HepG2 (cell line): ENCODE results near the gene CXXC5. TPM values are rescaled to one million over a fixed set of nuclear protein-coding genes. Genes with fewer than 3 reads are reported as not detected.

ENCODE experiments used
- ATAC-seq: fragments of 200-7000 bp; cut with Tn5 transposase; 3 replicates; pipeline ENCODE4 v1.9.1; 2020; ENCODE audit warnings: mild to moderate bottlenecking, moderate library complexity
- BruUV-seq: library from RNA; stranded (reverse); fragments of 400-500 nt; replicated peaks from 2 replicates; lab custom pipeline; 2021; lab: Mats Ljungman, UMichigan
- CTCF ChIA-PET: fragments of 300-600 bp; formaldehyde crosslinking; extraction: SDS; loops from one replicate; lab custom pipeline; 2021; ENCODE audit warnings: low total read pairs, inconsistent platforms, low intra/inter-chr PET ratio; lab: Yijun Ruan, JAX
- POLR2A ChIA-PET: fragments of 350-600 bp; sonication (Branson Sonifier 250); formaldehyde crosslinking; loops from one replicate; lab custom pipeline; 2020; ENCODE audit warnings: antibody characterized with exemption, inconsistent platforms; lab: Yijun Ruan, JAX
- DNase-seq: peaks from one replicate; pipeline ENCODE4 v3.0.0-alpha.2; 2015; ENCODE audit warnings: low spot score
- FAIRE-seq: peaks from 3 replicates; lab custom pipeline; 2011; peaks lifted over from hg19 to GRCh38; lab: Jason Lieb, UNC
- H2AFZ ChIP-seq: one replicate; pipeline ENCODE4 v1.6.1; 2011; ENCODE audit warnings: low read length, inconsistent platforms
- H3K27ac ChIP-seq: fragments of 300-600 bp; 3 replicates; pipeline ENCODE4 v1.8.0; 2011; ENCODE audit warnings: mixed run types, mild to moderate bottlenecking, mixed read lengths, low read length, inconsistent platforms; ENCODE audit not compliant: insufficient read depth; ENCODE audit errors: extremely low read length
- H3K27me3 ChIP-seq, 2 experiments: fragments of 200-600 bp in 1 of 2; 2 replicates in 1 of 2; 3 replicates in 1 of 2; pipeline versions ENCODE4 v1.6.0 to v1.8.0; 2011; ENCODE audit warnings: low read length in 2 of 2, mild to moderate bottlenecking in 2 of 2, moderate library complexity in 2 of 2, inconsistent platforms in 1 of 2; ENCODE audit not compliant: insufficient read depth in 2 of 2, control insufficient read depth in 1 of 2
- H3K36me3 ChIP-seq, 2 experiments: fragments of 200-600 bp in 1 of 2; replicated peaks in 1 of 2; 2 replicates in 1 of 2; 3 replicates in 1 of 2; pipeline versions ENCODE4 v1.5.1 to v1.8.0; 2011; ENCODE audit warnings: low read length in 2 of 2, inconsistent platforms in 1 of 2; ENCODE audit not compliant: insufficient read depth in 2 of 2, control insufficient read depth in 1 of 2
- H3K4me1 ChIP-seq: 2 replicates; pipeline ENCODE4 v1.5.1; 2012; ENCODE audit warnings: low read length, inconsistent platforms; ENCODE audit not compliant: insufficient read depth
- H3K4me2 ChIP-seq: 2 replicates; pipeline ENCODE4 v1.6.0; 2011; ENCODE audit warnings: low read depth, low read length, inconsistent platforms
- H3K4me3 ChIP-seq, 3 experiments: fragments of 200-600 bp in 1 of 3; sonication (generic), shearing (Covaris generic) in 1 of 3; replicated peaks in 1 of 3; 2 replicates each; pipeline ENCODE4 v1.5.1; 2011 to 2016; ENCODE audit warnings: low read length in 3 of 3, inconsistent platforms in 2 of 3, low read depth in 2 of 3, mild to moderate bottlenecking in 2 of 3, control low read depth in 1 of 3, mixed read lengths in 1 of 3; ENCODE audit not compliant: insufficient read depth in 1 of 3
- H3K79me2 ChIP-seq: one replicate; pipeline ENCODE4 v1.6.1; 2011; ENCODE audit warnings: low read length, inconsistent platforms; ENCODE audit not compliant: insufficient read depth
- H3K9ac ChIP-seq: 2 replicates; pipeline ENCODE4 v1.6.0; 2011; ENCODE audit warnings: mild to moderate bottlenecking, low read depth, low read length, inconsistent platforms; ENCODE audit not compliant: insufficient read depth
- H3K9me3 ChIP-seq: 2 replicates; pipeline ENCODE4 v1.5.1; 2012; ENCODE audit warnings: mild to moderate bottlenecking, low read length
- H4K20me1 ChIP-seq: 2 replicates; pipeline ENCODE4 v1.6.0; 2011; ENCODE audit warnings: inconsistent platforms, mild to moderate bottlenecking, low read length, moderate library complexity; ENCODE audit not compliant: insufficient read depth
- HNRNPL ChIP-seq: fragments of 200-400 bp; formaldehyde crosslinking; IDR thresholded peaks from 2 replicates; pipeline ENCODE4 v1.6.1; 2017; ENCODE audit warnings: mild to moderate bottlenecking, low read depth, low read length
- ZBTB33 ChIP-seq: sonication (generic); formaldehyde crosslinking; IDR thresholded peaks from 2 replicates; pipeline ENCODE4 v1.4.0; 2020; ENCODE audit warnings: missing genetic modification reagents
- ZMYM3 ChIP-seq: sonication (generic); formaldehyde crosslinking; IDR thresholded peaks from 2 replicates; pipeline ENCODE4 v1.5.1; 2020; ENCODE audit warnings: mild to moderate bottlenecking, missing genetic modification reagents
- ZNF740 ChIP-seq: sonication (generic); formaldehyde crosslinking; IDR thresholded peaks from 2 replicates; pipeline ENCODE4 v1.4.0; 2020; ENCODE audit warnings: missing genetic modification reagents
- WGBS: methylation state at CpG from one replicate; pipeline ENCODE4 v1.1.6; 2017; ENCODE audit warnings: low lambda C conversion rate; 5-methylcytosine and 5-hydroxymethylcytosine counted together
- in situ Hi-C: cut with HindIII; loops from 2 replicates; pipeline ENCODE4 v1.10.0; 2017; ENCODE audit warnings: low pct_unique_long_range_greater_than_20kb; ENCODE audit not compliant: extremely low pct_ligation_motif_present
- intact Hi-C: fragments of 100-400 bp; cut with micrococcal nuclease; formaldehyde crosslinking; loops from one replicate; pipeline ENCODE4 v1.10.0; 2022; ENCODE audit not compliant: unreplicated experiment
- polyA plus RNA-seq, 8 experiments: library from polyadenylated mRNA; depleted of rRNA in 3 of 8; stranded (reverse) in 7 of 8; unstranded in 1 of 8; fragments of >200 nt; fragmentation: Illumina TruSeq in 4 of 8; extraction: Trizol in 4 of 8; gene quantifications; 2 replicates each; pipeline versions ENCODE4 v1.2.1 to v1.2.3, GENCODE V29; 2011 to 2016; ENCODE audit warnings: low read depth in 4 of 8, missing spikeins in 1 of 8, mixed read lengths in 1 of 8; ENCODE audit not compliant: insufficient read depth in 1 of 8
- total RNA-seq, 5 experiments: library from RNA; depleted of rRNA; stranded (reverse); fragments of >200 nt; fragmentation: Illumina TruSeq; extraction: Trizol; gene quantifications; 2 replicates each; pipeline ENCODE4 v1.2.3, GENCODE V29; 2016; ENCODE audit warnings: low read depth in 1 of 5

The CXXC5 gene
- total and polyA plus RNA-seq, 2 of the 13 experiments (the other 11 are each of a cell fraction or from before 2014, with no cell fraction given), result 32.3 to 33.0 TPM

- no peak overlapping the region for H2AFZ ChIP-seq
- H3K36me3 ChIP-seq, result no peaks in the 10 kb centered on the region
- no peak overlapping the region for H3K27ac ChIP-seq
- in situ Hi-C loops, result loop anchor here (5.0 to 25.0 kb wide), 2 partner anchors 68 to 323 kb away; no protein-coding TSS in a partner anchor
- no TSS peak for BruUV-seq
- no peak for DNase-seq
- H3K79me2 ChIP-seq, result no peaks in the 10 kb centered on the region
- H3K4me3 ChIP-seq, result no peak overlapping the region
- no peak overlapping the region for H3K9ac ChIP-seq
- intact Hi-C loops, result loop anchor here (10.0 kb wide), 1 partner anchor 205 kb away; no protein-coding TSS in a partner anchor
- CTCF ChIA-PET, result no interaction called here
- no peaks in the 10 kb centered on the region for H3K27me3 ChIP-seq
- 0 out of 2 replicates have a peak, but pooled peaks have one; percentile 50 for TF ChIP-seq ZNF740
- TF ChIP-seq HNRNPL, result peak; percentile 55; the same call in 1 of the 2 replicates
- TF ChIP-seq ZMYM3 (CRISPR knock-in tag), result no peak
- TF ChIP-seq ZBTB33, result peak; percentile 62; the same call in 1 of the 2 replicates
- TF ChIP-seq, all 625 proteins: peak for 3
- Histone ChIP-seq H4K20me1 (no peaks in the 10 kb centered on the region), H3K4me1 (peaks cover 93% of the 10 kb centered on the region), H3K4me2 (no peak overlapping the region), H3K9me3 (no peaks in the 10 kb centered on the region)
- no peak for FAIRE-seq
- POLR2A ChIA-PET, result interaction anchor here (1.2 to 4.6 kb wide), 3 partner anchors 7 to 15 kb away, joined by 3 to 95 read pairs (median 3); partner anchors contain the start of gene CXXC5
- 49% methylated on average over 2 of the region's 11 CpGs for WGBS
- ATAC-seq, result no peak
These were observed 8.3 kb upstream of the CXXC5 start for GRCh38 chr5:139639619-139640380.
